Measurements from ENCODE around the gene IPCEF1. TPM values are rescaled to one million over a fixed set of nuclear protein-coding genes. Genes with fewer than 3 reads are reported as not detected.

Gene IPCEF1
- total RNA-seq, 1 experiment from 2014 or later, result 0.52 TPM

GRCh38 chr6:154227862-154228520, 128.6 kb downstream of the IPCEF1 start:
- Mint-ChIP-seq H3K9me3 (ENCODE audit: low read depth, unreplicated experiment) (no peaks in the 10 kb centered on the region), H3K27me3 (ENCODE audit: unreplicated experiment) (peaks cover 12% of the 10 kb centered on the region), H3K4me3 (ENCODE audit: low read depth, unreplicated experiment) (no peak overlapping the region), H3K36me3 (ENCODE audit: insufficient read depth, unreplicated experiment) (no peaks in the 10 kb centered on the region), H3K27ac (ENCODE audit: unreplicated experiment) (no peak overlapping the region), H3K4me1 (ENCODE audit: low read depth, unreplicated experiment) (no peaks in the 10 kb centered on the region)
- no peak for TF ChIP-seq CTCF (IDR thresholded peaks at IDR 0.05; ENCODE audit: unreplicated experiment)
- BruUV-seq (replicated peaks), result no TSS peak
- DNase-seq, result no peak
- intact Hi-C loops (cut with micrococcal nuclease; ENCODE audit: unreplicated experiment), result no loop called here
- CTCF ChIA-PET, result no interaction called here

- CTCF ChIA-PET, result no interaction called here
- intact Hi-C loops (cut with micrococcal nuclease; ENCODE audit: unreplicated experiment), result no loop called here
- Mint-ChIP-seq H3K36me3 (ENCODE audit: insufficient read depth, unreplicated experiment) (no peaks in the 10 kb centered on the region), H3K27me3 (ENCODE audit: unreplicated experiment) (peaks cover 12% of the 10 kb centered on the region), H3K9me3 (ENCODE audit: low read depth, unreplicated experiment) (no peaks in the 10 kb centered on the region), H3K27ac (ENCODE audit: unreplicated experiment) (no peak overlapping the region), H3K4me3 (ENCODE audit: low read depth, unreplicated experiment) (no peak overlapping the region), H3K4me1 (ENCODE audit: low read depth, unreplicated experiment) (no peaks in the 10 kb centered on the region)
- no TSS peak for BruUV-seq (replicated peaks)
- no peak for TF ChIP-seq CTCF (IDR thresholded peaks at IDR 0.05; ENCODE audit: unreplicated experiment)
- DNase-seq, result no peak
Observed at GRCh38 chr6:154226461-154226860, 130.1 kb downstream of the IPCEF1 start.

- no TSS peak for BruUV-seq (replicated peaks)
- no peak for DNase-seq
- H3K27ac Mint-ChIP-seq (ENCODE audit: unreplicated experiment), result no peak overlapping the region
- intact Hi-C loops (cut with micrococcal nuclease; ENCODE audit: unreplicated experiment), result no loop called here
- TF ChIP-seq CTCF (IDR thresholded peaks at IDR 0.05; ENCODE audit: unreplicated experiment), result no peak
- peaks cover 29% of the 10 kb centered on the region for H3K27me3 Mint-ChIP-seq (ENCODE audit: unreplicated experiment)
- no peak overlapping the region for H3K4me3 Mint-ChIP-seq (ENCODE audit: low read depth, unreplicated experiment)
- CTCF ChIA-PET, result no interaction called here
- H3K9me3 Mint-ChIP-seq (ENCODE audit: low read depth, unreplicated experiment), result no peaks in the 10 kb centered on the region
- no peaks in the 10 kb centered on the region for H3K36me3 Mint-ChIP-seq (ENCODE audit: insufficient read depth, unreplicated experiment)
- no peaks in the 10 kb centered on the region for H3K4me1 Mint-ChIP-seq (ENCODE audit: low read depth, unreplicated experiment)
Observed at GRCh38 chr6:154223296-154223695, 133.3 kb downstream of the IPCEF1 start.

GRCh38 chr6:154222716-154223115, 133.9 kb downstream of the IPCEF1 start:
- H3K36me3 Mint-ChIP-seq (ENCODE audit: insufficient read depth, unreplicated experiment), result no peaks in the 10 kb centered on the region
- TF ChIP-seq CTCF (IDR thresholded peaks at IDR 0.05; ENCODE audit: unreplicated experiment), result no peak
- H3K27me3 Mint-ChIP-seq (ENCODE audit: unreplicated experiment), result peaks cover 29% of the 10 kb centered on the region
- H3K27ac Mint-ChIP-seq (ENCODE audit: unreplicated experiment), result no peak overlapping the region
- no peak for DNase-seq
- intact Hi-C loops (cut with micrococcal nuclease; ENCODE audit: unreplicated experiment), result no loop called here
- no peaks in the 10 kb centered on the region for H3K4me1 Mint-ChIP-seq (ENCODE audit: low read depth, unreplicated experiment)
- no peak overlapping the region for H3K4me3 Mint-ChIP-seq (ENCODE audit: low read depth, unreplicated experiment)
- BruUV-seq (replicated peaks), result no TSS peak
- no peaks in the 10 kb centered on the region for H3K9me3 Mint-ChIP-seq (ENCODE audit: low read depth, unreplicated experiment)
- CTCF ChIA-PET, result no interaction called here
